Fibroblast of peridontal ligament (primary cell): Measurements from ENCODE around the gene CCL23.
A peak's percentile ranks its signal among the peaks of the same experiment; 100 is the strongest.

Experiments
- DNase-seq: peaks from one replicate; pipeline ENCODE4 v3.0.0-alpha.2; 2010; ENCODE audit errors: extremely low read depth

CCL23 gene

GRCh38 chr17:35969558-35970380, 48.0 kb downstream of the CCL23 start:
- peak; percentile 86 for DNase-seq

- DNase-seq, result no peak
These were observed 49.2 kb downstream of the CCL23 start for GRCh38 chr17:35968520-35969054.

- DNase-seq, result no peak
These were observed 52.5 kb downstream of the CCL23 start for GRCh38 chr17:35965272-35965671.

- no peak for DNase-seq
These were observed 54.1 kb downstream of the CCL23 start for GRCh38 chr17:35963663-35964062.
